HL-60/S4 treated with phorbol 12-myristate 13-acetate at 8.2 ng/mL for 4 days and 3 days (cell line): ENCODE data around the gene HPCAL1.
"Not testable (repeated sequence)": the region's sequence is repeated elsewhere in the genome, so short reads cannot be mapped to it uniquely, and the experiment has no call there.

Source experiments
- in situ Hi-C: fragments of 300-500 bp; cut with MboI; formaldehyde crosslinking; loops from 2 replicates; pipeline ENCODE4 v1.15.0; 2022; ENCODE audit warnings: low sequenced_read_pairs

The HPCAL1 gene

DNA sequence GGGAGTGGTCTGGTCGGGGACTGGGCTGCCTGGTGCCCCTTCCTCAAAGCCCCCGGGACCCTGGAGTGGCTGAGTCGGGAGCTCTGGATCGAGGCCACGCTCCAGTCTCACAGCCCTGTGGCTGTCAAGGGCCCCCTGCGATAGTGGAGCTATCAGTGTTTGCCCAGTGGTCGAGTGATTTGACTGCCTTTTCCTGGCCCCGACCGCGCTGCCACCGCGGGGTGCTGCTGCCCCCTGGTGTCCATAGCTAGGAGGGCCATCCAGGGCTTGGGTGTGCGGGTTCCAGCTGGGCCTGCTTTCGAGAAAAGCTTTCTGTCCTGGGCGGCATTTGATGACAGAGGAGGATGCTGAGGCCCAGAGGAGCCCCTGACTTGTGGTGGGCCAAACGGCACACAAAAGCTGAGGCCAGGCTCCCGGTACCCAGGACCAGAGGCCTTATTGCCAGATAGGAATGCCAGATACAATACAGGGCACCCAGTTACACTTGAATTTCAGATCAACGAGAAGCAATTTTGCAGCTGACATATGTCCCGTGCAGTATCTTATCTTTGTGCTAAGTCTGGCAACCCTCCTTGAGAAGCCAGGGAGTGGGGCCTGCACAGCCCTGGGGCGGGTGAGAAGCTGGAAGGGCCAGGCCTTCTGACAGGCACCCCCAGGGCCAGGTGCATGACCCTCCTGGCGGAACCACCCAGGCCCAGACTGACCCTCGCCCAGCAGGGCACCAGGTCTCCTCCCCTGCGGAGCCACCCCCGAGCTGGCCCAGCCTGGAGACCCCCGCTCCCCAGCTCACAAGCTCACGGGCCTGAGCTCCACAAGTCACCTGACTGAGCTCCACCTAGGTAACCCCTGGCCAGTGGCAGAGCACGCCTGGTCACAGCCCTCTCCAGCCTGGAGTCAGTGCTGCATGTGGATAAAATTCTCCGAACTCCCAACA is 132.4 kb downstream of the HPCAL1 start:
- in situ Hi-C loops: no loop called here

DNA sequence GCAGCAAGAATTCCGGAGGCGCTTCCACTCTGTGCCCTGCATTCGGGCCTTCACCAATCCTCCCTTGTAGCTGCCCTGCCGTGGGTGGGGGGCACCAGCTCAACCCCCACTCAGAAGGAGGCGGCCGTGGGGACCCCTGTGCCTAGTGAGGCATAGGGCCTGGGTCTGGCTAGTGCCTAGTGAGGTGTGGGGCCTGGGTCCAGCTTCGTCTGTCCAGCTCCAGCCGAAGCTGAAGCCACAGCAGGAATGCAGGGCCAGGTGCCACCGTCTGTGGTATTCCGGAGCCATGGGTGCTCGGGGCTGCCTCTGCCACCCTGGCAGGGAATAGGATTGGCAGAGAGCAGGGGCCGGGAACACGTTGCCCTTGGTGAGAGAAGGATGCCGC is 133.1 kb downstream of the HPCAL1 start:
- in situ Hi-C loops: no loop called here

DNA sequence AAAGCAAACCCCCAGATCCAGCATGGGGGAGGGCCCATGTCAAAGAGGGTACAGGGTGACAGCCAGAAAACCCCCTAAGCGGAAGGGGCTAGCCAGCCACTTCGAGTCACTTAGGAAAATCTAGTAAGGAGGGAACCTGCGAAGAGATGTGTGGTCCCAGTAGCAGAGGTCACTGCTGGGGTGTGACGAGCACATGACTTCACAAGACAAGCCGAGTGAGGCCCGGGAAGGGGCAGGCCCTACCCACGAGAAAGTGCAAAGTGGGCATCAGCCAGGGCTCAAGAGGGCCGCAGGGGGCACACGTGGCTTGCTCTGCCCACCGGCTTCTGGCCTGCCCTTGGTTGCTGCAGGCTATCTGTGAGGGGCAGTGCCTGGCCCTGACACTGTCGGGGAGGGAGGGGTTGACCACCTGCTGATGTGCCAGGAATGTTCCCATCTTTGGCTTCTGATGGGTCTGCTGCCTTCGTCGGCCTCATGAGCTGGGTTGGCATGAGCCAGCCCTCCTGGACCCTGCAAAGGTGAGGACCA is 133.9 kb downstream of the HPCAL1 start:
- in situ Hi-C loops: no loop called here

DNA sequence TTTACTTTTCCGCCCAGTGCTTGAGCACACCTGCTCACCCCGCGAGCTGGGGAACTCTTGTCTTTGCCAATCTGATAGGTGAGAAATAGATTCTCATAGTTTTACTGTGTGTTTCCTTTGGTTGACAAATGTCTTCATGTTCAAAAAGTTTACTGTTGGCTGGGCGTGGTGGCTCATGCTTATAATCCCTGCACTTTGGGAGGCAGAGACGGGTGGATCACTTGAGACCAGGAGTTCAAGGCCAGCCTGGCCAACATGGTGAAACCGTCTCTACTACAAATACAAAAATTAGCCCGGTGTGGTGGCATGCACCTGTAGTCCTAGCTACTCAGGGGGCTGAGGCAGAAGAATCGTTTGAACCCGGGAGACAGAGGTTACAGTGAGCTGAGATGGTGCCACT is 135.1 kb downstream of the HPCAL1 start:
- in situ Hi-C loops: no loop called here

DNA sequence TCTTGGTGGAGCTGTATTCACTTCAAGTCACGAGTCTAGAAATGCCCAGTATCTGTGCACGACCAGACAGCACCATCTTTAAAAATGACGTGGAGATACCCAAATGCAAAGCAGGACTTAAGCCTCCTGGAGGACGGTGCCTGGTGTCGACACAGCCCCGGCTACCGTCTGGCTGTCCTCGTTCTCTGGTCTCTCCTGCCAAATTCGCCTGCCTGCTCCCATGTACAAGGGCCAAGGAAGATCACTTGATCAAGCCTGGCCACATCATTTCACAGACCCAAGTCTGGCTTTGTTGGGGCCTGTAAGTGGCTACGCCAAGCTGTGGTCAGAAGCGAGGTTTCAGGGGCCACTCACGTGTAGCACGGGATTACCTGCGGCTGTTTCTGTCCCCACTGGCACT is 136.0 kb downstream of the HPCAL1 start:
- in situ Hi-C loops: no loop called here

DNA sequence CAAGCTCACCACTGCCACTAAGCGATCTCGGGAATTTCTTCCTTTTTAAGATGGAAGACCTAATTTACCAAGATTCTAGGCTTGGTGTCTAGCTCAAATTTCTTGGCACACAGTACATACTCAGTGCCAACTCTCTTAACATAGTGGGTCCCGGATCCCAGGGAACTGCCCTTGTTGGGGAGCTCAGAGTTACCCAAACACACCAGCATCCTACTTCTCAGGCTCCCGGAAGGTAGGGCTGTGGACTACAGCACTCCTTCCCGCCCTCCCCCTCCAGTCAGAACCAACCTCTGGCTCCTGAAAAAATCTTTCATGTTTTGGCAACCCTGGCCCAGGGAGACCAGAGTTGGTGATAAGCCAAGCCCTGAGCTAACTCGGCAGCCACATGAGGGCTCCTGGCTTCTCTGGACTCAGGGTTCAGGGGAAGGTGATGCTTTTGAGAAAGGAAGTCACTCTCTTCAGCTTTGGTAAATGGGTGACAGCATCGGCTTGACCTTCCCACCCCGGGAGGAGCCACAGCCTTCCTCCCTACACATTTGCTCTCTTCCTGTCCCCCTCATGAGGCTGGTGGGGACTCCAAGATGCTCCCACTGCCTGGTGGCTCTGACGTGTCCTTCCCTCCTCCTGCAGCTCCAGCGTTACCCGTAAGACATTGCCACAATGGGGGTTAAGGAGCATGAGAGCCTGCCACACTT is 136.6 kb downstream of the HPCAL1 start:
- in situ Hi-C loops: no loop called here

DNA sequence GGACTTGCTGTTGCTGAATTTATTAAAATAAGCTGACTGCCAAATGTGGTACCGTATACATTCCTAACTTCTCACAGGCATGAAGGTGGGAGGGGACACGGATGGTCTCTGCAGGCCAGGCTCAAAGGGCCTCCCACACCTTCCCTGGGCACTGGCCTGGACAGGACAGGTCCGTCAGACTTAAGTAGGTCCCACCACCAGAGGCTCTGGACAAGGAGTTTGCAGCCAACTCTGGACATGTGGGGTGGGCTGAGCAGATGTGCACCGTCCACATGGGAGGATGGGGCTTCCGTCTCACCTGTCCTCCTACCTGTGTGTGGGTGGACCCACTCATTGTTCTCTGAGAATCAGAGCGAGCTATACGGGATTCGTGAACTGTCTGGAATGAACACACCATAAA is 137.3 kb downstream of the HPCAL1 start:
- in situ Hi-C loops: no loop called here

DNA sequence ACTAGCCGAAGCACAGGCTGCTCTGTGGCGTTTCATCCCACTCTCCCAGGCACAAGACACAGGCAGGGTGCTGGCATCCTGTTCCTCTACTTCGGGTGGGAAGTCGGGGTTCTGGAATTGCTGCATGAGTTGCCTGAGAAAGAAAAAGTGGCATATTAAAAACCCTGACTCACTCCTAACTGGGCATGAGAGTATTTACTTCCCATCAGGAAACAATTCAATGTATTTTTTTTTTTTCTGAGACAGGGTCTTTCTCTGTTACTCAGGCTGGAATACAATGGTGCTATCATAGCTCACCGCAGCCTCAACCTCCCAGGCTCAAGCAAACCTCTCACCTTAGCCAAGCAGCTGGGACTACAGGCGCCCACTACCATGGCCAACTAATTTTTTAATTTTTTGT is 138.0 kb downstream of the HPCAL1 start:
- in situ Hi-C loops: no loop called here

DNA sequence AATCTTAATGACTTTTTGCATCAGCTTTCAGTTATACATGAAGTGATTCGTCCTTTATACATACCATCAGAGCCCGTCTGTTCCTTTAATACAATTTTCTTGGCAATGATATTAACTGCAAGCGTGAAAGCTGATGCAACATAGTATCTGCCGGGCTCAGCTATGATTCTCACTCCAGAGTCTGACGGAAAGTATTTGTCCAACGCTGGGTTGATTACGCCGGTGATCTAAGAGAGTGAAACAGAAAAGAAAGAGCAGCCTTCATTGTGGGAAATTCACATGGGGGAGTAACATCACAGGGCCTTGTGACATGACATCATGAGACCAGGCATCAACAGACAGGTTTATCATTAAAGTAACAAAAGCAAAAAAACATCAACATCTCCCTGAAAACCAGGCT is 139.2 kb downstream of the HPCAL1 start:
- in situ Hi-C loops: no loop called here

DNA sequence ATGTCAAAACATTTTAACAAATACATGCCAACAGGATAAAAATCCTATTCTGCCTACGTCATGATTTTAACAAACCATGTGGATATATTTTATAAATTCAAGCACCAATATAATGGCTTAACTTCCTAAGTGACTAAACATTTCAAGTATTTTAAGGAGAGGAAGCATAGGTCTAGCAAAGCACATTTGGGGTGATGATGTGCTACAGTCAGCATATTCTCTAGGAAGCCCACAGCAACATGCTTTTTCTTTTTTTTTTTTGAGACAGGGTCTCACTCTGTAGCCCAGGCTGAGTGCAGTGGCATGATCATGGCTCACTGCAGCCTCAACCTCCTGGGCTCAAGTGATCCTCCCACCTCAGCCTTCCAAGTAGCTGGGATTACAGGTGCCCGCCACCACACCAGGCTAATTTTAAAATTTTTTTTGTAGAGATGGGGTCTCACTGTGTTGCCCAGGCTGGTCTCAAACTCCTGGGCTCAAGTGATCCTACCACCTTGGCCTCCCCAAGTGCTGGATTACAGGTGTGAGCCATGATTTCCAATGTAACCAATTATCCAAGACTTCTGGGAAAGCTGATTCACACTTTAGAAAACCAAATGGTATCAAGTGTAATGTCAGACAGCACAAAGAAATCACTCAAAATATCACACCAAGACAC is 139.9 kb downstream of the HPCAL1 start:
- in situ Hi-C loops: not testable (repeated sequence)

DNA sequence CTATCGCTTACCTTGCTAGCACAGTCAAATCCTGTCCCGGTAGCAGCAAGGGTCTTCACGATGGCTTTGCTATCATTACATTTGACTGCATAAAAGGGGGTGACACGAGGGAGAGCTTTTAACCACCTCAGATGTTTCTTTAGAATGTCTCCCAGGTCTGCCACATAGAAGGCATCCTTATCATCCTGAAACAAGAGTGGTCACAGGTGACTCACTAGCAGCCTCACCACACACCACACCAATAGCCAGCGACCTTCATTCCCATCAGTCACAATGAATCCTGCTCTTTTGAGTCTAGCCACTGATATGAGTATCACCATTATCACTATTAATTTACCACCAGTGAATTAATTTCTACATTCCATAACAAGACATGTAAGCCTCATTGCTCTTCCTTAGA is 141.8 kb downstream of the HPCAL1 start:
- in situ Hi-C loops: no loop called here

DNA sequence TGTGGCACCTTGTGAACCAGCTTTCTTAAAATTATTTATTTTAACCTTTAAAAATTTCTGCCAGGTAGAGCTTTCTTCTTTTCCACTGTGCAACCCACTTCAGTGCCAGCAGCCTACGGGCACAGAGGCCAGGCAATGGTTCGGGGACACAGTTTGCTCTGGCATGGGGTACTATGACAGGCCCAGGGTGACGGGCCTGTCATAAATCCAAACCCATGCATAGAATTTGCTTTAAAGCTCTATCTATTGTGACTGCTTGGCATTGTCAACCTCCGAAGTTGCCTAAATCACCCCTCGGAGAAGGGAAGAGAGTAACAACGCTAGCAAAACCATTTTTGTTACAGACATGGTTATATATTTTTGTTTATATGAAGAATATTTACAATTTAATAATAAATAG is 143.9 kb downstream of the HPCAL1 start:
- in situ Hi-C loops: no loop called here

DNA sequence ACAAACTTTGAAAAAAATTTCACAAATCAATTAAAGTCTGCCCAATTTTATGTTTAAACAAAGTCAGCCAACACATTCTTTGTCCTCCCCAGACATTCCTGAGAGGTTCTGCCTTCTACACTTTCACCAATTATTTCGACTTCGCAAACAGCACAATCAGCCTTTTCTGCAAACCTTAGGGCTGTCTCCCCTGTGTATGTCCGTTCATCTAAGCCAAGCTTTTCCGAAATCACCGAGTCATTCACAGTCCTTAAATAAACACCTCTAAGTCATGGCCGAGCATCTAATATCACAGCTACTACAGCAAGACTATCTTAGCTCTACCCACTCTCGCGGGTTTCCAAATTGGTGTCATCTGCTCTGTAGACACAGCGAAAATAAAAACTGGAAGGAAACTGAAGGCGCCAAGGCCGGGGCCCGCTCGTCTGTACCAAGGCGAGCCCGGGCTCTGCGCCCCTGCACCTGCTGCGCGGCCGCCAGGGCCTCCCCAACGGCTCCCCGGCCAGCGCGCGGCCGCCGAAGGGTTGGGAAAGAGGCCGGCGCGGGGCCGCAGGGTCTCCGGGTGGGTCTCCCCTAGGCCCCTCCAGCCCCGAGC is 144.7 kb downstream of the HPCAL1 start:
- in situ Hi-C loops: no loop called here

DNA sequence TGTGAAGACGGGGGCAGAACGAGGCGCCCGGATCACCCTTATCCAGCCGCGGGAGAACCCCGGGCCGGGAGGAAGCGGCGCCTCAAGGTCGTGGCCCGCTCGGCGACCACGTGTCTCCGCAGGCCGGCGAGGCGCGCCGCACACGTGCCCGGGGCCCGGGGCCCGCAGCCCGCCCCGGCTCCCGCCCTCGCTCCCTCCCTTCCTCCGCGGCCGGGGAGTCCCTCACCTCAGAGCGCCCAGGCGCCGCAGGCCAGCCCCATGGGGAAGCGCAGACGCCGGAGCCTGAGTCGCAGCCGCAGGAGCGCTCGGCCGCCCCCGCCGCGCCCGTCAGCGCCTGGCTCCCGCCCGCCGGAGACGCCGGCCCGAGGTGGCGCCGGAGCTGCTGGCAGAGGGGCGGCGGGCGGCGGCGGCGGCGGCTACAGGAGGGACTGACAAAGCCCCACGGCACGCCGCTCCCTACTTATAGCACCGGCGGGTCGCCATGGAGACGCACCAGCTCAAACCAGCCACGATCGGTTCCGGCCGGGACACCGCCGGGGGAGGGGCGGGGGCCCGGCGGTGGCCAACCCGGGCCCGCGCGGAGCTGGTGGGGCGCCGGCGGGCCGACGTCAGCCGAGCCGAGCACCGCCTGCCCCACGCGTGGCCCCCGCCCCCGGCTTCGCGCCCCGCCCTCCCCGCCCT is 145.3 kb downstream of the HPCAL1 start, which contains the start of gene ODC1:
Gene ODC1, minus strand, starts transcription at position 433 of the 681 bp plus-strand sequence. CDS start 3,295 bp downstream, outside the sequence.
- in situ Hi-C loops: no loop called here

DNA sequence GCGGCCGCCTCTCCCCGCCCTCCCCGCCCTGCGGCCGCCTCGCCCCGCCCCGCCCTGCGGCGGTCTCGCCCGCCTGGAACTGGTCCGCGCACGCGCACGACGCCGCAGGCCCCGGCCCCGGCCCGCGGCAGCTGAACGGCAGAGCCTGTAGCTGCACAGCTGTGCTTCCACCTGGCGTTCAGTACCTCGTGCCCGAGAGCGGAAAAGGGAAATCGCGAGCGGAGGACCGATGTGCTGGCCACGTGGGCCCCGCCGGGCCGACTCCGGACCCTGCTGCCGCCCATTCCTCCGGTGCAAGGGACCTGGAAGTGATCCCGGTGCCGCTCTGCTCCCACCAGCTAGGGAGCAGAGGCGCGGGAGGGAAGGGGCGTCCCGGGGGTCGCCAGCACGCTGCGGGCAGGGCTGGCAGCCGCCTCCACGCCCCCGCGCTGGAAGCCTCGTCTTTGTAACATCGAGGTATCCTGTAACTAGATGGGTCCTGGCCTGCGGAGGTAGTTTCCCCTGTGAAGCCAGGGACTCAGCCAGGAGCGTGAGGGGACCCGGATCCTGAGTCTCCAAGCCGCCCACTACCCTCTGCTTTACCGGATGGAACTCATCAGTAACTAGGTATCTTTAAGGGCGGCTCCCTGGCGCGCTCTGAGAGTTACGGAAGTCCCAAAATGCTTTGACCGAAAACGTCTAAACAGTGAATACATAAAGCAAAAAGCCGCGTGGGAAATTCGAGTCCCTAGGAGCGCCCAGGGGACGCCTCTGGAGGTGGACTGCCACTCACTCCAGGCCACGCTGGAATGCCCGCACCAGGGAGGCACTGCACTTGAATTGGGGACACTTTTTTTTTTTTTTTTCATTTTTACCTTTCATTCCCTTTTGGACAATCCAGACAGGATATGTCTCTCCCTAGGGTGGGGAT is 146.1 kb downstream of the HPCAL1 start:
- in situ Hi-C loops: no loop called here

DNA sequence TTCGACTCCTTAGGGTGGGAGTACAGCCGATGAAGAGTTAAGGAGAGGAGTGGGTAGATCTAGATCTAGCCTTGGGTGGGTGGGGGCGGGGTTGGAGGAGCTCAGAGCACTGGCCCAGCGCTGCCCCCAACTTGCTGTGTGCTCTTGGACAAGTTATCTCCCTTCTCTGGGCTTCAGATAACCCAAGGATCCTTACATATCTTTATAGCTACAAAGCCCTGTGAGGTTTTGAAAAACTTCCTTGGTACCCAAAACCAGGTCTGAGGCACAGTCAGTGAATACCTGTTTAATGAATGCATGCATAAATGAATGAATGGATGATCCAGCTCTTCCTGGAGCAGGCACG is 146.8 kb downstream of the HPCAL1 start:
- in situ Hi-C loops: no loop called here

DNA sequence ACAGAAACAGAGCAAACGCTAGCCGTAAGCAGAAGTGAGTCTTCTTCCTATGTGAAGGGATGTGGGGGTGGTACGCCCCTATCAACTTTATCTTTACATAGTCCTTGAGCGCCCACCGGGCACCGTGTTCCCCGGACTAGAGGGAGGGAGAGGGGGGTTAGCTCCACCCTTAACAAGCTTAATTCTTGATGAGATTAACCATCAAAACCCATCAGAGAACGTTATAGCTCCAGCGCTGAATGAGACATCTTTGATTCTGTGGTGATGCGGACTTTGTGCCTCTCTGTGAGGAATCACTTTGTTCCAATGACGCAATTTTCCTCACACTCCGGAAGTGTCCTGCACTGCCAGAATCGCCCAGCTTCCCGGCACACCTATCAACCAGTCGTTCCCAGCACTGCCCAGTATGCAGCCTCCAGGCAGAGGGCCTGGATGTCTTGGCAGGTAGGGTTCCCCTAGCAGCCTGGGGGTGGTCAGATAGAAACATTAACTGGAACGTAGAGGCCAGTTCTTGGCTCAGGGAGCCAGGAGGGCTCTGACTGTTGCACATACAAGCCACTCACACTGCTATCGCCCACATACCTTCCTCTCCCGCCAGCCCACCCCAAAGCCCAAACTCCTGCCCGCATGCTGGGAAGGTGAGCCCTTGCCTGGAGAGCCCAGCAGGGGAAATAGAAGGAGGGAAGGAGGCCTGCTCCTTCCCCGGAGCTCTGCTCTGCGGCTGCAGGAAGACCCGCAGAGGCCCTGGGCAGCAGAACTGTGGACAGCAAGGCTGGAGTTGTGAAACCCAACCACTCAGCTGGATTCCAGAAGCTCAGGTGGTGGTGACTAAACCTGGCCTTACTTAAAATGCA is 147.4 kb downstream of the HPCAL1 start:
- in situ Hi-C loops: no loop called here

DNA sequence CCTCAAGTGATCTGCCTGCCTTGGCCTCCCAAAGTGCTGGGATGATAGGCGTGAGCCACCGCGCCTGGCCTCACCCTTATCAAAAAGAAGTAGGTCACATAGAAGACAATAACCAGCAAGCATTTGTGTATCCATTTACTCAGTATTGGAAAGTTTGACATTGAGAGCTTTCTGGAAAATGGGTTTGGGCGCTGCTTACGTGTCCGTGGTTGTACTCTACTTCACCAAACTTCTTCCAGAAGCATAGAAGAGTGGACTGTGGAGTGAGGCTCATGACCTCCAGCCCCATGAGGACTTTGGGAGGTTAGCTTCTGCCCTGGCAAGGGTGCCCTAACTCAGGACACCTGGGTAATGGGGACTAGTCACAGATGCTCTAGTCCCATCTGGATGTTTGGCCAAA is 149.1 kb downstream of the HPCAL1 start:
- in situ Hi-C loops: no loop called here

DNA sequence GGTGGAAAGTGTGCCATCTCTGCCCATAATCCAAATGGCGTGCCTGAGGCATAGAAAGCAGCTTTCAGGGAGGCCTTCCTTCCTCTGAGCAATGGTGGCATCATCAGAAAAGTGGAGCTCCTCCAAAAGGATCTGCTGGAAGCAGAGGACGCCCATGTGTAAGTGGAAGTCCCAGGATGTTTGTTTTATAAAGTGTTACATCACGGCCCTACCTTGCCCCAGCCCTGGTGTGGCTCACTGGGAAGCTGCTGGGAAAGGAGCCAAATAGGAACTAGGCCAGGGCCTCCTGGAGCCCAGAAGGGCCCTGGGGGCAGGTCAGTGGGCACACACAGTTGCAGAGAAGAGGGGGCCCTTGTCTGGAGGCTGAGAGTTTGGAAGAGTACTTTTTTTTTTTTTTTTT is 149.6 kb downstream of the HPCAL1 start:
- in situ Hi-C loops: no loop called here
